Activated effector memory CD4-positive, alpha-beta T cell treated with Interleukin-2 at 50 U/mL for 16 hours (primary cell): ENCODE results near the gene SLC16A4.
"Not testable (repeated sequence)": the region's sequence is repeated elsewhere in the genome, so short reads cannot be mapped to it uniquely, and the experiment has no call there.

Source experiments
- DNase-seq: peaks from one replicate; pipeline ENCODE4 v3.0.0-alpha.2; 2020

SLC16A4 gene

DNA sequence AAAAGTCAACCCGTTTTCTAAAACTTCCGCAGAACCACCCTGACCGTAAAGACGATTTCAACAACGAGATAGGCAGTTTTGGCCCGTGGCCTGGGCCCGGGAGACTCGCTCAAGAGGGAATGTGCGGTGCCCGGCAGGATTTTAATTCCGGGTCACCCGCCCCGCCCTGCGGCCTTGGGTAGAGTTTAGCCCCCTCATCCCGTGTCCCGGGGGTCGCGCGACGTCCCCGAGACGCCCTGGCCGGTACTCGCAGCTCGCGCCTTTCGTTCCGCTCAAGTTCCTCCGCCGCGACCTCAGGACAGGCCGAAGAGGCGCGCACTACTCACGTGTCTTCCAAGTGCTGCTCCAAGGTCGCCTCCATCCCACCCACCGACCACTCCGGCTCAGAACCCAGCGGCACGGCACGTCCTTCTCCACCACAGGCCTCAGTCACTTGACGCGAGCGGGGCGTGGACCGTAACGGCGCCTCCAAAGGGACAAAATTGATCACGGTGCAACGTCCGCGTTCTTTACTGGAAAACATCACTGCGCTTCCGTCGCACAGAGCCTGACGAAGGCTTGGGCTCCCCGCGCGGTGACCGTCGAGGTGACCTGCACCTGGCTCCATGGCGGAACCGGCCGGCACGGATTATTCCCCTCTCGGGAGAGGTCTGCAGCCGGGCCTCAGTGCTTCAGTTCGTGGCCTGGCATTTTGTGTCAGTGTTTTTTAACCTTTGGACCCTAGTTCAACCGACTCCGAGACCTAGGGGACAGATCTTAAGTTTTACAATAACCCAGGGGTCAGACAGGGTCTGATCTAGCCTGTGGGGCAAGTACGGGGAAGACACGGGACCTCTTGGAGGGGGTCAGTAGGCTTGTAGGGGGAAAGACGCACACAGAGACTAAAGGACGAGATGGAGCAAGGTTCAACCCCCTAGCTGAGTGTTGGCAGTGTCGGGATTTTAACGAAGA is 16.7 kb upstream of the SLC16A4 start, which contains the start of gene LAMTOR5:
Gene LAMTOR5, minus strand, starts transcription at position 435 of the 951 bp plus-strand sequence. Its CDS starts 74 bp downstream, at position 361.
- DNase-seq = peak; percentile 88

DNA sequence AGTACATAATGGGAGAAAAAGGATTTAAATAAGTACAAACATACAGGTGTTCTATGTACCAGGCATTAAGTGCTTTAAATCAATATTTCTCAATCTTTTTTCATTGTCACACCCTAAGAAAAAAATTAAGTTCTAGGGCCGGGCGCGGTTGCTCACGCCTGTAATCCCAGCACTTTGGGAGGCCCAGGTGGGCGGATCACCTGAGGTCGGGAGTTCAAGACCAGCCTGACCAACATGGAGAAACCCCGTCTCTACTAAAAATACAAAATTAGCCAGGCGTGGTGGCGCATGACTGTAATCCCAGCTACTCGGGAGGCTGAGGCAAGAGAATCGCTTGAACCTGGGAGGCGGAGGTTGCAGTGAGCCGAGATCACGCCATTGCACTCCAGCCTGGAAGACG is 15.6 kb upstream of the SLC16A4 start:
- DNase-seq = not testable (repeated sequence)

DNA sequence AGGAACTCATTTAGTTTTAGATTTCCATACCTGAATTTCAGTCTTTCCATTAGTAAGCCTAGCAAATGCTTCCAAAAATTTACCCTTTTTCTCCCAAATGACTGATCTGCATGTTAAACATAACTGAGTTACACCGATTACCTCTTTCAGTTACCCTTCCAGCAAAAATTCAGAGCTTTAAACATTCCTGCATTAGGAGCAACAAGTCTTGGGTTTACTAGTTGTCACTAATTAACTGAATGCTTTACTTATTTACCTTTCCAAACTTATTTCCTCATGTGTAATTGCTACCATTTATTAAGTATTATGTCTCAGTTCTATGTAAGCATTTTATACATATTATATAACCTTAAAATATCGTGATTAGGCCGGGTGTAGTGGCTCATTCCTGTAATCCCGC is 13.6 kb upstream of the SLC16A4 start:
- no peak for DNase-seq

DNA sequence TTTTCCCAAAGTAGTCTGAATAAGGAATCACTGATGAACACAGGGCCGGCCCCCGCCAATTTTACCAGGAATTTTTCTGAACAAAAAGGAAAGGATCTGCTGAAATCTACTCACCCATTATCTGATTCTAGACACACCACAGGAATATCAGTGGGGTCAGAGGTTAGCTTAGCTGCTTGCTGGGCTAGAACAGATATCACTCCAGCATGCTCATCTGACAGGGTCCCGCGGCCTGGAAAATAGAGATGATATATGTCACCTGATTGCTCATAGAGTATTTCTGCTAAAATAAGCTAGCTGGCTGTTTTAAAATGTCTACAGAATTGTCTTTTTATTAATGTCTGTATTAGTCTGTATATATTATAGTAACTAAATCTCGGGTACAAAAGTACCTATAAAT is 13.0 kb upstream of the SLC16A4 start:
- DNase-seq = no peak

DNA sequence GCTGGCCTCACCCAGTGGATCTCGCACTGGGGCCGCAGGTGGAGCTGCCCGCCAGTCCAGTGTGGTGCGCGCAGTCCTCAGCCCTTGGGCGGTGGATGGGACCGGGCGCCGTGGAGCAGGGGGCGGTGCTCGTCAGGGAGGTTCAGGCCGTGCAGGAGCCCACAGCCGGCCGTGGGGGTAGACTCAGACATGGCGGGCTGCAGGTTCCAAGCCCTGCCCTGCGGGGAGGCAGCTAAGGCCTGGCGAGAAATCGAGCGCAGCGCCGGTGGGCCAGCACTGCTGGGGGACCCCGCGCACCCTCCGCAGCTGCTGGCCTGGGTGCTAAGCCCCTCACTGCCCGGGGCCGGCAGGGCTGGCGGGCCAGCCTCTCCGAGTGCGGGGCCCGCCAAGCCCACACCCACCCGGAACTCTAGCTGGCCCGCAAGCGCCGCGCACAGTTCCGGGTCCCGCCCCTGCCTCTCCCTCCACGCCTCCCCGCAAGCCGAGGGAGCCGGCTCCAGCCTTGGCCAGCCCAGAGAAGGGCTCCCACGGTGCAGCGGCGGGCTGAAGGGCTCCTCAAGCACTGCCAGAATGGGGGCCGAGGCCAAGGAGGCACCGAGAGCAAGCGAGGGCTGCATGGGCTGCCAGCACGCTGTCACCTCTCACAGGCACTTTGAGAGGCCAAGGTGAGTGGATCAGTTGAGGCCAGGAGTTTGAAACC is 5.6 kb upstream of the SLC16A4 start:
- DNase-seq = not testable (repeated sequence)

DNA sequence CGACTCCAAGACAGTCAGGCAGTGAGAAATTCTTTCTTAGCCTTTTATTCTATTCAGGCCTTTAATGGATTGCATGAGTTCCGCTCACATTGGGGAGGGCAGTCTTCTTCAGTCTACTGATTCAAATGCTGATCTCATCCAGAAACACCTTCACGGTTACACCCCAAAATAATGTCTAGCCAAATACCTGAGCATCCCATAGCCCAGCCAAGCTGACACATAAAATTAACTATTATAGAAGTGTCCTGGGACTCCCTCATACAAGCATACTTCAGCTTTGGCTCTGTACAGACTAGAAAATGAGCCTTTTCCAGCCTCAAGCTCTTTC is 3.6 kb upstream of the SLC16A4 start:
- DNase-seq = no peak

DNA sequence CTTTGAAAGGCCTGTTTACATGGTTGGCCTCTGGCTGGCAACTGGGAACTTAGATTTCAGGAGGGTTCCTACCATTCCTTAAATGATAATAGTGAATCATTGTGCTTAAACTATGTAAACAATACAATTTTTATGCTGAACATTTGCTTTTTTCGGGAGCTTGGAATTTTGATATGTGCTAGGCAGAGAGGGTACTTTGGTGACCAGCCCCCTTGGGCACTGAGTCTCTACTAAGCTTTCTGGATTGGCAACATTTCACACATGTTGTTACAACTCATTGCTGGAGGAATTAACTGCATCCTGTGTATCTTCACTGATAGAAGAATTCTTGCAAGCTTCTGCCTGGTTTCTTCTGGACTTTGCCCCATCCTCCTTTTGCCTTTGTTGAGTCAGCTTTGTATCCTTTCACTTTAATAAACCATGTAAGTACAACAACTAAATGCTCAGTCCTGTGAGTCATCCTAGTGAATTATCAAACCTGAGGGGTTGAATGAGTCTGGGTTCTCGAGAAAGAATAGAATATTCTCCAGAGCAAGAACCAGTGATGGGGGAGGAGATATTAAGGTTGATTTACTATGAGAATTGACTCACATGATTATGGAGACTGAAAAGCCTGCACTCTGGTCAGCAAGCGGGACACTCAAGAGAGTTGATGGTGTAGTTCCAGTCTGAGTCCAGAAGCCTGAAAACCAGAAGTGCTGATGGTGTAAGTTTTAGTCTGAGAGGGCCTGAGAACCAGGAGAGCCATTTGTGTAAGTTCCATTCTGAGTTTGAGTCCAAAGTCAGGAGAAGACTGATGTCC is 3.1 kb upstream of the SLC16A4 start:
- no peak for DNase-seq

DNA sequence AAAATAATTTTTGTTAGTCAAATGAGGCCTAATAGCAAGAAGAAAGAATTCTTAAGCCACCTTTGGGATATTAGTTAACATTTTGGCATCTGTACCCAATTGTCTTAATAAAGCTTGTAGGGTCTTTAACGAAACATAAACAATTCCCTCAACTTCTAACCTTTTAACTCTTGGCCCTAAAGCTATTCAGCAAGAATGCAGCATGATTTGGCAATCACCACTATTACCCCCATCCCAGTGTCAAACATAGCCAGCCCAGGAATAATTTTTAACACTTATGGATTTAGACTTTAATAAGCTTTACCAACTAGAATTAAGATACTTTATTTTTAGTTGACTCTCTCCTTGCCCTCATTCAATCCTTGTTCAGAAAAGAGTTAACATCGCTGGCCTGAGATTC is 2.5 kb upstream of the SLC16A4 start:
- no peak for DNase-seq

DNA sequence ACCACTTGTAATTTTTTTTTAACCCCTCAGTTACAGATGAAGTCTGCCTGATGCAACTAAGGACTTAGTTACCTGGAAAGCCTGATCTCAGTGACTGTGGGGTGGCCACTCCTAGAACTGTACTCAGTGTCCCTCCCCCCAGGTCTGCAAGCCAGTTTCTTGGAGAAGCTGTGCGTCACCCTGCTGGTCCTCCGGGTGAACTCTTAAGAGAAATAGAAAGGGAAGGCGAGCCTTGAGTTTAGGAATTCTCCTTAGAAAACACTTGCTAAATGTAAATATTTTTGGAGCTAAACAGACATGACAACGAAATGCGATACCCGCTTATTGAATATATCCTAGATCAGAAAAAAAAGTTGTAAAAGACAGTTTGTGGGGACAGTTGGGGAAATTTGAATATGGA is 730 bp downstream of the SLC16A4 start:
- DNase-seq = no peak

DNA sequence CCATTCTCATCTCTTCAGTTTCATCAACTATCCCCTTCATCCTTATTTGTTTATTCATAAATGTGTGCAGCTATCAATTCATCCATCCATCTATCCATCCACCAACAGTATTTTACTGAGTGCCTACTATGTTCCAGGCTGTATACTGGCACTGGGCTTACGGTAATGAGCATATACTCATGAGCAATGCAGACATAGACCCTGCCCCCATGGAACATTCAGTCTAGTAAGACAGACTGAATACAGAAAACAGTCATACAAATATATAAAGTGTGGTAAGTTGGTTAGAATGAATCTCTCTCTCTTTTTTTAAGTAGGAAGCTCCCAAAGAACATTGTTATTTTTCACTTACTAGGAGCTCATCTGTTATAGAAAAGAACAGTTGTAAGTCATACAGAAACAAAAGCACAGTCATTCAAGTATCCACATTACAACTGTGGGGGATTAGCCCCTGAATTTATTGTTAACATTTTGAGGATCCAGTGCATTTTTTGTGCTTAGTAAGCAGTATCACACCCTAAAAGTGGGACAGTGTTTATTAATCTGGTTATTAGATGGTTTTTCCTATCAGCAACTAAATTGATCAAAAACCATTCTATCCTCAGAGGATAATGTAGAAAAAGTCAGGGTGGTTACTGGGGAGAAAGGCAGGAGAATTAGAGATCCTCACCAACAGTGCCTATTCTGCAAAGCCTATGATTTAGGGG is 3.6 kb downstream of the SLC16A4 start:
- no peak for DNase-seq

DNA sequence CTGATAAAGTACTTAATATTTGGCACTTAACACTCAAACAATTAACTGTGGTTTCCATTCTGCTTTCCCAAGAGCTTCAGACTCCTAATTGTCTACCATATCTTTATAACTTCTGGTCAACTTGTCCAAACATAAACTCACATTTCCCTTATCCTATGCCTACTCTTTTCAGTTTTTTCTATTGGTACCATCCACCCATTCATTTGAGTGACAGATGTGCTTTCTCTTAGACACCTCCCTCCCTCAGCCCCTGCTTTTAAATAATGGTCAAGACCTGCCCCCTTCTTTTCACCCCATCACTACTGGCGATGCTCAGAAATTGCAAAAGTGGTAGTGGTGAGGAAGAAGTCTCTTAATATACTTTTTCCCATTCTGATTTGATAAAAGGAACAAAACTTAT is 5.5 kb downstream of the SLC16A4 start:
- DNase-seq = no peak

DNA sequence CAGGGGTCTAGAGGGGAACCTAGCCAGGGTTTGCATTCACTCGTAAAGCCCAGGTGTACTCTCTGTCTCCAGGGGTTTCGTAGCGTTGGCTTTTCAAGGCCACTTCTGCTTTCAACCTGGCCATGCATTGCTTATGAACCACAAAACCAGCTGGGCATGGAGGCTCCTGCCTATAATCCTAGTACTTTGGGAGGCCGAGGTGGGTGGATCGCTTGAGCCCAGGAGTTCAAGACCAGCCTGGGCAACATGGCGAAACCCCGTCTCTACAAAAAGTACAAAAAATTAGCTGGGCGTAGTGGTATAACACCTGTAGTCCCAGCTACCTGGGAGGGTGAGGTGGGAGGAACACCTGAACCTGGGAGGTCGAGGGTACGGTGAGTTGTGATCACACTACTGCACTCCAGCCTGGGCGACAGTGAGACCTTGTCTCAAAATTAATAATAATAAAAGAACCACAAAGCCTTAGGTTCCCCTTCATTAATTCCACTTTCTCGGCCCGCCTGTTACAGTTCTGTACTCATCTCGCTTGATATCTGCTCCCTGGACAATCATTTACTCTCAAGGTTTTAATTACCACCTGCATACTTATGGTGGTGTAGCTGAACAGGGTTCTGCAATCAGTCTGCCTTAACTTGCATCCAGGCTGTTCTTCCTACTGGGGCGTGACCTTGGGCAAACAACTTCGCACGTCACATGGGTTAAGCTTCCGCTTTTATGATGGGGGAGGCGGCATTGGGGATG is 6.1 kb downstream of the SLC16A4 start:
- no peak for DNase-seq

DNA sequence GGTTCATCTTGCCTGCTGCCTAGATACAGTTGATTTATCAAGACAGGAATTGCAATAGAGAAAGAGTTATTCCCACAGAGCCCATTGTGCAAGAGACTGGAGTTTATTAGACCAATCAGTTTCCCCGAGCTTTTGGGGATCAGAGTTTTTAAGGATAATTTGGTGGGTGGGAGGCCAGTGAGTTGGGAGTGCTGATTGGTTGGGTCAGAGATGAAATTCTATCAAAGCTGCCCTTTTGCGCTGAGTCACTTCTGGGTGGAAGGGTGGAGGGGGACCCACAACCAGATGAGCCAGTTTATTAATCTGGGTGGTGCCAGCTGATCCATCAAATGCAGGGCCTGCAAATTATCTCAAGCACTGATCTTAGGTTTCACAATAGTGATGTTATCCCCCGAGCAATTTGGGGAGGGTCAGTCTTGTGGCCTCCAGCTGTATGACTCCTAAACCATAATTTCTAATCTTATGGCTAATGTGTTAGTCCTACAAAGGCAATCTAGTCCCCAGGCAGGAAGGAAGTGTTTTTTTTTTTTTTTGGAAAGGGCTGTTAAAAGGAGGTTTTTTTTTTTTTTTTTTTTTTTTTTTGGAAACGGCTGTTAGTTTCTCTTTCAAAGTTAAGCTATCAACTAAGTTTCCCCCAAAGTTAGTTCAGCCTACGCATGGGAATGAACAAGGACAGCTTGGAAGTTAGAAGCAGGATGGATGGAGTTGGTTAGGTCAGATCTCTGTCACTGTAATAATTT is 7.4 kb downstream of the SLC16A4 start:
- DNase-seq = no peak

DNA sequence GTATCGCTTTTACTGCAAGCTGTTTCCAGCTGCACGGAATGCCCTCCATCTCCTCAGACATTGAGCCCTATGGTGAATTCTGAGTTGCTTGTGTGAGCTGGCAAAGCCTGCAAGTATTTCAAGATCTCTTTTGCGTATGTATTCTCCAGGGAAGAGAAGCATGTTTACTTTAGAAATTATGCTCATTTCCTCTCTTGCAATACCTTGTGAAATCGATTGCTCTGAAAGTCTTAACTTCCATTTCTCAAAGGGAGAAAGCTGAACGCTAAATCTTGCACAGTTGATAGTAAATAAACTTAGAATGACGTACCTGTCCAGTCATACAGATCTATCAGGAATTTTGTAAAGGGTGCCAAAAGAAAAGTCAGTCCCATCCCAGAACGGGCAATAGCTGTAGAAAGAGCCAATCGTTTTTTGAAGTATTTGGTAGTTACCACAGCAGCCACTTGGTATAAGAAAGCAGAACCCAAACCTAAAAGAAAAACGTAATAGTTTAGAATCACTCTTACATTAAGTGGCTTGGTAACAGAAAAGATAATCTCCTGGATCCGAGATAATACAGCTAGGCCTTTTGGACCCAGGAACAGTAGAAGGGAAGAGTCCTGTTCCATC is 10.0 kb downstream of the SLC16A4 start:
- no peak for DNase-seq

DNA sequence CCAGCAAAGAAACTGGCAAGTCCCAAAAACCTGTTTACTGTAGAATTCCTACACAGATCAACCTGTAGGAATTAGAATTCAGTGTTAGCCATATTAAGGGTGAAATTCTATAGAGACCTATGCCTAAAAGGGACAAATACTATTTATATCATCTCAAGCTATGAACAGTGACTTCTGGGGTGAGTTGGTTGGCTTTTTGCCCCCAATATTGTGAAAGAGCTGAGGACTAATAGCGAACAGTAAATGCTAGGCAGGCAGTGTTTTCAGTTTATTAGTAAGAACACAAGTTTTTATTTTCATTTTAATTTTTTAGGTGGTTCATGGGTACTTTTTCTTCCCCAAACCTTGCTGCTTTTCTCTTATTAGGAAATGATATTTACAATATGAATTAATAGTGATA is 15.3 kb downstream of the SLC16A4 start:
- DNase-seq = no peak

DNA sequence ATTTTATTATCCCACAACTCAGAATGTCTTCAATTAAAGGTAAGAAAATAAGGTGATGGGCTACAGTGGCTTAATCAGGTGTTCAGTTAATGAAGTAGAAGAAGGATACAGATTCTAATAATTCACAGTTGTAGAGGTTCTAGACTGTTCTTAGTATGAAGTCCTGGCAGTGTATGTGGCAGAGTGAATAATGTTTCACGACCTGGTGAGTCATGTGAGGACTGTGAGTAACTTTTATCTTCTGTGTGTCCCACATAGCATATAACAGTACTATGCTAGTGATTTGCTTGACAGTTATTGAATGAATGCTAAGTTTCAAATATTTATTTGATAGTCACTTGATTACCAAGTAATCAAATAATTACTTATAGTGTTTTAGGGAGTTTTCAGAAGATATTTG is 20.0 kb downstream of the SLC16A4 start:
- no peak for DNase-seq

DNA sequence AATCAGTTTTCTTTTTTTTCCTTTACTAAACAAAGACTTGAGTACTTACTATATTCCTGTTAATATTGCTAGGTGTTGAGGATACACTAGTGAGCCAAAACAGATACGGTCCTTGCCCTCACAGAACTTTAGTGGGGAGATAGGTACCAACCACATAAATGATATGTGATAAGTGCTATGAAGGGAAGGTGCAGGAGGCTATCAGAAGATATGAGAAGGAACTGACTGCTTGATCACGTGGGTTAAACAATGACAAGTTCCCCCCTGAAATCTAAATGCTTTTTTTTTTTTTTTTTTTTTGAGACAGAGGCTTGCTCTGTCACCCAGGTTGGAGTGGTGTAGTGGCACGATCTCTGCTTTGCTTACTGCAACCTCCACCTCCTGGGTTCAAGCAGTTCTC is 26.6 kb downstream of the SLC16A4 start:
- DNase-seq = no peak

DNA sequence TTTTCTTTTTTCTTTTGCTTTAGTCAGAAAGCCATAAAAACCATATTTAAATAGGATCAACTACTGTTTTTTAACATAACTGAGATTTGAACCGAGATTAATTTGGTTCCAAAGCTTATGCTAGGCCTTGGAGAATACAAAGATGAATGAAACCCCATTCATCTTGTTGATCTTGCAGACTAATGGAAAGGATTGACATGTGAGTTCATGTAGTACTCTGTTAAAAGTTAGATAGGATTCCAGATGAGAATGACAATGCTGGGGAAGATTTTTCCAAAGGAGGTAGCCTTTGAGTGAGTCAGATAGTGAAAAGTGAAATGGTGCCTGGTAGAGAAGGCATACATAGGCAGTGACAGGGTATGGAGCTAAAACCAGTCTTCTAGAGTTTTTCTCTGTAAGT is 29.0 kb downstream of the SLC16A4 start:
- no peak for DNase-seq

DNA sequence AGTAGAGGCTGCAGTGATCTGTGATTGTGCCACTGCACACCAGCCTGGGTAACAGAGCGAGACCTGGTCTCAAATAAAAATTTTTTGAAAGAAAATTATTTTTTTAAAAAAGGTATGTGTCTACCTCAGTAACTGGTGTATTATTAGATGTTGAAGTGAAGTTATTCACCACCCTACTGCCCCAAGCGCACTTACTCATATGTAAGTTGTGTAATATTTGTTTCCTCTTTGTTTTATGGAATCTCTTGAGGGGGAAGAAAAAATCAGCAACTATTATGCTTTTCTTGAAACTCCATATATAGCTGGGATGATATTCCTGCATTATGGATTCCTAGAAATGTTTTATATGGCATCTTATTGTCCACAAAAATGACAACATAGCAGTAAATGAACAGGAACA is 30.4 kb downstream of the SLC16A4 start:
- DNase-seq = no peak

DNA sequence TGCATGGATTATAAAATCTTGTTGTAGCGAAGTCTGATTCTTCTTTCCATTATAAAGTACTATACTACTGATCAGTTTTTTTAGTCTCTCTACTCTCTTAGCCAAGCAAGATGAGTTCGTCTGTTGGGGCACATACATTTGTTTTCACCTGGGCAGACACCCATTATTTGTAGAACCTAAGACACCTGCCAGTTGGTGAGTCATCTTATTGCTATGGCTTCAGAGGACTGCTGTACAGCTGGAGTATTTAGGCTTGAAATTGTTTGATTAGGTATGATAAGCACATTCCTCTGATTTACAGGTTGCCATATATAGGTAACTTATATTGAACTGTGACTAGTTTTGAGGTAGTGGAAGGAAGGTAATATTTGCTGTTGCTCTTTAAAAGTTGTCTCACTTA is 34.4 kb downstream of the SLC16A4 start:
- DNase-seq = no peak

DNA sequence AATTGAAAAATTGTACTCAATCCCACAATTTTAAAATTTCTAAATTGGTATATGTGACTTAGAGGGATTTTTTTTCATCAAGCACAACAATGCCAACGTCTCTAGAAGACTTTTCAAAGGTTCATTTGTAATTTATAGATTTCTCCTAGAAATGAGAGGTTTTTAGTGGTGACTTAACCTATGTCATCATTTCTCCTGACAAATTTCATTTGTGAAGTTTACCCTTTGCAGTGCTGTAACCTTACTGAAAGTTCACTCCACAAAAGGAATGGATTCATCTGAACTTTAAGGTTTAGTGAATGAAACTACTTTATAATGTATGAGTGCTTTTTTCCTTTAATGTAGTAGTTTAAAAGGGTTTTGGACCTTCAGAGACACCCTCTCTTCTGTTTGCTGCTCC is 35.5 kb downstream of the SLC16A4 start:
- DNase-seq = no peak
